IMR-90 (cell line): ENCODE data around the gene C2CD4C. TPM values are rescaled to one million over a fixed set of nuclear protein-coding genes. Genes with fewer than 3 reads are reported as not detected.

Experiments
- ATAC-seq: fragments of 200-7000 bp; cut with Tn5 transposase; 2 replicates; pipeline ENCODE4 v1.9.1; 2020; ENCODE audit warnings: low read depth, mild to moderate bottlenecking, moderate library complexity
- BruUV-seq: library from RNA; stranded (reverse); fragments of 400-500 nt; replicated peaks from 2 replicates; lab custom pipeline; 2021; lab: Mats Ljungman, UMichigan
- CTCF ChIA-PET: fragments of 300-600 bp; formaldehyde crosslinking; extraction: SDS; loops from one replicate; lab custom pipeline; 2021; ENCODE audit warnings: antibody characterized with exemption; lab: Yijun Ruan, JAX
- POLR2A ChIA-PET: fragments of 300-600 bp; sonication (Branson Sonifier 250); formaldehyde crosslinking; loops from one replicate; lab custom pipeline; 2022; ENCODE audit warnings: antibody characterized with exemption; ENCODE audit not compliant: unreplicated experiment; lab: Charles Lee
- DNase-seq: peaks from one replicate; pipeline ENCODE4 v3.0.0; 2013
- H2AFZ ChIP-seq: replicated peaks from 2 replicates; pipeline ENCODE3; 2013; ENCODE audit warnings: low read length, mild to moderate bottlenecking; ENCODE audit not compliant: poor library complexity
- H2AK5ac ChIP-seq: 2 replicates; pipeline ENCODE4 v1.6.1; 2013; ENCODE audit warnings: low read depth, low read length, inconsistent platforms
- H2AK9ac ChIP-seq: replicated peaks from 2 replicates; pipeline ENCODE3; 2013; ENCODE audit warnings: mild to moderate bottlenecking, low read depth, low read length, moderate library complexity; ENCODE audit not compliant: poor library complexity
- H2BK120ac ChIP-seq: 2 replicates; pipeline ENCODE4 v1.6.1; 2013; ENCODE audit warnings: low read depth, low read length, inconsistent platforms
- H2BK15ac ChIP-seq: 3 replicates; pipeline ENCODE4 v1.6.1; 2013; ENCODE audit warnings: low read depth, low read length, inconsistent platforms
- H2BK20ac ChIP-seq: 2 replicates; pipeline ENCODE4 v1.6.1; 2013; ENCODE audit warnings: low read depth, mild to moderate bottlenecking, inconsistent platforms, low read length, moderate library complexity
- H2BK5ac ChIP-seq: 2 replicates; pipeline ENCODE4 v1.6.1; 2013; ENCODE audit warnings: mild to moderate bottlenecking, low read depth, low read length, inconsistent platforms; ENCODE audit not compliant: poor library complexity, severe bottlenecking
- H3K14ac ChIP-seq: replicated peaks from 2 replicates; pipeline ENCODE4 v1.6.1; 2013; ENCODE audit warnings: low read depth, low read length, inconsistent platforms
- H3K18ac ChIP-seq: 2 replicates; pipeline ENCODE4 v1.6.1; 2013; ENCODE audit warnings: low read depth, low read length, control low read depth
- H3K23ac ChIP-seq: 2 replicates; pipeline ENCODE4 v1.6.1; 2013; ENCODE audit warnings: low read depth, low read length, inconsistent platforms
- H3K27ac ChIP-seq: 2 replicates; pipeline ENCODE4 v1.5.1; 2013; ENCODE audit warnings: mild to moderate bottlenecking, control low read depth, low read length; ENCODE audit not compliant: insufficient read depth
- H3K27me3 ChIP-seq: 2 replicates; pipeline ENCODE4 v1.6.1; 2013; ENCODE audit warnings: low read length; ENCODE audit not compliant: control insufficient read depth, insufficient read depth
- H3K36me3 ChIP-seq: 2 replicates; pipeline ENCODE4 v1.6.1; 2013; ENCODE audit warnings: low read length, mixed read lengths; ENCODE audit not compliant: control insufficient read depth, insufficient read depth
- H3K4ac ChIP-seq: 2 replicates; pipeline ENCODE4 v1.6.1; 2013; ENCODE audit warnings: low read depth, low read length, inconsistent platforms
- H3K4me1 ChIP-seq: 2 replicates; pipeline ENCODE4 v1.6.1; 2013; ENCODE audit warnings: low read length, mixed read lengths; ENCODE audit not compliant: control insufficient read depth, insufficient read depth
- H3K4me2 ChIP-seq: 2 replicates; pipeline ENCODE4 v1.6.1; 2013; ENCODE audit warnings: low read depth, mild to moderate bottlenecking, control low read depth, low read length, moderate library complexity
- H3K4me3 ChIP-seq: 2 replicates; pipeline ENCODE4 v1.5.1; 2013; ENCODE audit warnings: low read depth, mild to moderate bottlenecking, control low read depth, low read length, moderate library complexity; ENCODE audit not compliant: insufficient read depth
- H3K56ac ChIP-seq: 2 replicates; pipeline ENCODE4 v1.6.1; 2013; ENCODE audit warnings: low read length, inconsistent platforms; ENCODE audit not compliant: insufficient read depth; ENCODE audit errors: extremely low read depth
- H3K79me1 ChIP-seq, 2 experiments: 2 replicates each; pipeline ENCODE4 v1.6.1; 2013; ENCODE audit warnings: low read length in 2 of 2, inconsistent platforms in 1 of 2, low read depth in 1 of 2
- H3K9ac ChIP-seq: 2 replicates; pipeline ENCODE4 v1.6.1; 2013; ENCODE audit warnings: low read depth, low read length, control low read depth
- H3K9me1 ChIP-seq: 2 replicates; pipeline ENCODE4 v1.6.1; 2013; ENCODE audit warnings: low read length, inconsistent platforms; ENCODE audit not compliant: insufficient read depth
- H3K9me3 ChIP-seq: 2 replicates; pipeline ENCODE4 v1.6.1; 2013; ENCODE audit warnings: low read length; ENCODE audit not compliant: control insufficient read depth, insufficient read depth
- H4K20me1 ChIP-seq: 2 replicates; pipeline ENCODE4 v1.6.1; 2013; ENCODE audit warnings: low read length, inconsistent platforms; ENCODE audit not compliant: insufficient read depth
- H4K5ac ChIP-seq: 2 replicates; pipeline ENCODE4 v1.6.1; 2013; ENCODE audit warnings: mild to moderate bottlenecking, low read depth, low read length, control low read depth
- H4K8ac ChIP-seq, 2 experiments: 2 replicates each; pipeline ENCODE4 v1.6.1; 2013; ENCODE audit warnings: low read depth in 2 of 2, low read length in 2 of 2, control low read depth in 1 of 2, inconsistent platforms in 1 of 2
- H4K91ac ChIP-seq: 2 replicates; pipeline ENCODE4 v1.6.1; 2013; ENCODE audit warnings: low read depth, low read length, inconsistent platforms; ENCODE audit not compliant: insufficient read depth
- BHLHE40 ChIP-seq: fragments of 150-350 bp; IDR thresholded peaks from 2 replicates; pipeline ENCODE4 v1.6.1; 2016; ENCODE audit warnings: mild to moderate bottlenecking, low read depth, low read length
- CEBPB ChIP-seq: IDR thresholded peaks from 2 replicates; pipeline ENCODE4 v1.6.1; 2012; ENCODE audit warnings: low read depth, low read length, improper control_type of control experiment
- CHD1 ChIP-seq: IDR thresholded peaks from 2 replicates; pipeline ENCODE4 v1.6.1; 2012; ENCODE audit warnings: low read depth, low read length, improper control_type of control experiment
- FOS ChIP-seq: fragments of 150-350 bp; IDR thresholded peaks from 2 replicates; pipeline ENCODE4 v1.6.1; 2016; ENCODE audit warnings: low read depth, low read length
- MAZ ChIP-seq: IDR thresholded peaks from 2 replicates; pipeline ENCODE4 v1.6.1; 2012; ENCODE audit warnings: low read depth, mild to moderate bottlenecking, low read length, improper control_type of control experiment, moderate library complexity, borderline replicate concordance
- MXI1 ChIP-seq: IDR thresholded peaks from 2 replicates; pipeline ENCODE4 v1.6.1; 2012; ENCODE audit warnings: low read depth, mild to moderate bottlenecking, low read length, moderate library complexity, borderline replicate concordance
- NFE2L2 ChIP-seq: fragments of 150-350 bp; IDR thresholded peaks from 2 replicates; pipeline ENCODE4 v1.6.1; 2016; ENCODE audit warnings: low read depth, mild to moderate bottlenecking, low read length
- RFX5 ChIP-seq: IDR thresholded peaks from 2 replicates; pipeline ENCODE4 v1.8.0; 2012; ENCODE audit warnings: low read depth, mild to moderate bottlenecking, low read length, moderate library complexity
- SMC3 ChIP-seq: fragments of 150-350 bp; IDR thresholded peaks from 2 replicates; pipeline ENCODE4 v1.6.1; 2016; ENCODE audit warnings: low read depth, mild to moderate bottlenecking, antibody characterized with exemption, low read length, moderate library complexity
- WGBS, 2 experiments: methylation state at CpG; one replicate each; pipeline versions ENCODE4 v1.1.5 to v1.1.7; 2013; ENCODE audit warnings: missing lambda C conversion rate in 2 of 2; ENCODE audit not compliant: insufficient read length in 1 of 2; ENCODE audit errors: extremely low coverage in 2 of 2; 5-methylcytosine and 5-hydroxymethylcytosine counted together
- dilution Hi-C: fragments of 300-500 bp; cut with HindIII; formaldehyde crosslinking; loops from one replicate; pipeline ENCODE4 v1.14.3; 2018; ENCODE audit warnings: low sequenced_read_pairs; ENCODE audit not compliant: unreplicated experiment
- in situ Hi-C: fragments of 300-500 bp; cut with MboI; formaldehyde crosslinking; loops from 3 replicates; pipeline ENCODE4 v1.14.3; 2019; ENCODE audit warnings: low sequenced_read_pairs, inconsistent platforms, mixed read lengths
- intact Hi-C: fragments of 100-400 bp; cut with micrococcal nuclease; formaldehyde crosslinking; loops from 2 replicates; pipeline ENCODE4 v1.10.0; 2022
- polyA plus RNA-seq, 3 experiments: library from polyadenylated mRNA; depleted of rRNA; stranded (reverse); fragments of >200 nt; gene quantifications; 2 replicates each; pipeline ENCODE4 v1.2.3, GENCODE V29; 2012; ENCODE audit warnings: low replicate concordance in 1 of 3
- total RNA-seq: library from RNA; depleted of rRNA; stranded (reverse); fragments of >200 nt; gene quantifications from 2 replicates; pipeline ENCODE4 v1.2.3, GENCODE V29; 2012
- TF ChIP-seq, protein P1 (sequence below): fragments of 150-350 bp; IDR thresholded peaks from 2 replicates; pipeline ENCODE4 v1.6.1; 2016; ENCODE audit warnings: low read depth, mild to moderate bottlenecking, low read length, moderate library complexity, borderline replicate concordance
- TF ChIP-seq, protein P2 (sequence below): conservative IDR thresholded peaks from 2 replicates; pipeline ENCODE4 v1.5.1; 2012; ENCODE audit warnings: mild to moderate bottlenecking, low read depth, low read length, improper control_type of control experiment

Gene C2CD4C
- total and polyA plus RNA-seq, 2 of the 4 experiments (the other 2 are of a cell fraction), result under 0.01 to 0.07 TPM

- H3K27ac ChIP-seq, result no peak overlapping the region
- H3K9me3 ChIP-seq, result peaks cover 7% of the 10 kb centered on the region; the same call in 1 of the 2 replicates
- POLR2A ChIA-PET, result no interaction called here
- H3K27me3 ChIP-seq, result peaks cover 10% of the 10 kb centered on the region
- no peak overlapping the region for H4K91ac ChIP-seq
- no peak overlapping the region for H2BK120ac ChIP-seq
- H3K14ac ChIP-seq, result no peak overlapping the region
- H3K4me3 ChIP-seq, result no peak overlapping the region
- no peak overlapping the region for H3K56ac ChIP-seq
- H3K9ac ChIP-seq, result no peak overlapping the region
- H3K4me1 ChIP-seq, result no peaks in the 10 kb centered on the region
- H3K9me1 ChIP-seq, result no peaks in the 10 kb centered on the region
- no peaks in the 10 kb centered on the region for H3K79me1 ChIP-seq
- H2AK9ac ChIP-seq, result no peak overlapping the region
- CTCF ChIA-PET, result no interaction called here
- H4K20me1 ChIP-seq, result no peaks in the 10 kb centered on the region
- no peak overlapping the region for H2AK5ac ChIP-seq
- no peak overlapping the region for H3K18ac ChIP-seq
- H3K23ac ChIP-seq, result no peak overlapping the region
- H2BK5ac ChIP-seq, result no peak overlapping the region
- H2BK15ac ChIP-seq, result no peak overlapping the region
- ATAC-seq, result no peak
- 86% methylated on average over 13 of the region's 30 CpGs; no CpG with 5 or more reads in 1 of the 2 experiments for WGBS, 2 experiments
- no peak for DNase-seq
- no peak overlapping the region for H4K8ac ChIP-seq
- no peak overlapping the region for H4K5ac ChIP-seq
- no peak overlapping the region for H3K4me2 ChIP-seq
- TF ChIP-seq BHLHE40 (no peak), FOS (no peak), CHD1 (no peak), SMC3 (no peak), RFX5 (no peak), NFE2L2 (no peak), CEBPB (no peak), MXI1 (no peak), MAZ (no peak)
- TF ChIP-seq, protein P1, sequence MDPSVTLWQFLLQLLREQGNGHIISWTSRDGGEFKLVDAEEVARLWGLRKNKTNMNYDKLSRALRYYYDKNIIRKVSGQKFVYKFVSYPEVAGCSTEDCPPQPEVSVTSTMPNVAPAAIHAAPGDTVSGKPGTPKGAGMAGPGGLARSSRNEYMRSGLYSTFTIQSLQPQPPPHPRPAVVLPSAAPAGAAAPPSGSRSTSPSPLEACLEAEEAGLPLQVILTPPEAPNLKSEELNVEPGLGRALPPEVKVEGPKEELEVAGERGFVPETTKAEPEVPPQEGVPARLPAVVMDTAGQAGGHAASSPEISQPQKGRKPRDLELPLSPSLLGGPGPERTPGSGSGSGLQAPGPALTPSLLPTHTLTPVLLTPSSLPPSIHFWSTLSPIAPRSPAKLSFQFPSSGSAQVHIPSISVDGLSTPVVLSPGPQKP, result no peak
- TF ChIP-seq, protein P2, sequence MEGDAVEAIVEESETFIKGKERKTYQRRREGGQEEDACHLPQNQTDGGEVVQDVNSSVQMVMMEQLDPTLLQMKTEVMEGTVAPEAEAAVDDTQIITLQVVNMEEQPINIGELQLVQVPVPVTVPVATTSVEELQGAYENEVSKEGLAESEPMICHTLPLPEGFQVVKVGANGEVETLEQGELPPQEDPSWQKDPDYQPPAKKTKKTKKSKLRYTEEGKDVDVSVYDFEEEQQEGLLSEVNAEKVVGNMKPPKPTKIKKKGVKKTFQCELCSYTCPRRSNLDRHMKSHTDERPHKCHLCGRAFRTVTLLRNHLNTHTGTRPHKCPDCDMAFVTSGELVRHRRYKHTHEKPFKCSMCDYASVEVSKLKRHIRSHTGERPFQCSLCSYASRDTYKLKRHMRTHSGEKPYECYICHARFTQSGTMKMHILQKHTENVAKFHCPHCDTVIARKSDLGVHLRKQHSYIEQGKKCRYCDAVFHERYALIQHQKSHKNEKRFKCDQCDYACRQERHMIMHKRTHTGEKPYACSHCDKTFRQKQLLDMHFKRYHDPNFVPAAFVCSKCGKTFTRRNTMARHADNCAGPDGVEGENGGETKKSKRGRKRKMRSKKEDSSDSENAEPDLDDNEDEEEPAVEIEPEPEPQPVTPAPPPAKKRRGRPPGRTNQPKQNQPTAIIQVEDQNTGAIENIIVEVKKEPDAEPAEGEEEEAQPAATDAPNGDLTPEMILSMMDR, result no peak
- dilution Hi-C loops, result no loop called here
- H3K36me3 ChIP-seq, result no peaks in the 10 kb centered on the region
- H2BK20ac ChIP-seq, result no peak overlapping the region
- H2AFZ ChIP-seq, result no peak overlapping the region
- no TSS peak for BruUV-seq
- H3K4ac ChIP-seq, result no peak overlapping the region
- intact Hi-C loops, result no loop called here
- in situ Hi-C loops, result no loop called here
Observed at GRCh38 chr19:390386-391206, 18.4 kb downstream of the C2CD4C start.
